Astrocyte (in vitro differentiated cells and primary cell): ENCODE data around the gene KRT84. TPM values are rescaled to one million over a fixed set of nuclear protein-coding genes. Genes with fewer than 3 reads are reported as not detected.

Experiments
- DNase-seq: peaks from one replicate; pipeline ENCODE4 v3.0.0-alpha.2; 2010; ENCODE audit warnings: low read depth
- FAIRE-seq: peaks from 2 replicates; lab custom pipeline; 2011; peaks lifted over from hg19 to GRCh38; lab: Jason Lieb, UNC
- H2AFZ ChIP-seq: 2 replicates; pipeline ENCODE4 v1.6.0; 2012; ENCODE audit warnings: low read depth, low read length, inconsistent platforms
- H3K27ac ChIP-seq: 2 replicates; pipeline ENCODE4 v1.5.1; 2011; ENCODE audit warnings: low read depth, low read length, inconsistent platforms
- H3K27me3 ChIP-seq: 2 replicates; pipeline ENCODE4 v1.6.0; 2011; ENCODE audit warnings: low read length, inconsistent platforms; ENCODE audit not compliant: insufficient read depth
- H3K36me3 ChIP-seq: 2 replicates; pipeline ENCODE4 v1.5.1; 2011; ENCODE audit warnings: low read length, inconsistent platforms; ENCODE audit not compliant: insufficient read depth
- H3K4me1 ChIP-seq: 2 replicates; pipeline ENCODE4 v1.5.1; 2011; ENCODE audit warnings: low read length, inconsistent platforms; ENCODE audit not compliant: insufficient read depth
- H3K4me2 ChIP-seq: 2 replicates; pipeline ENCODE4 v1.6.0; 2012; ENCODE audit warnings: low read length, inconsistent platforms
- H3K4me3 ChIP-seq: 2 replicates; pipeline ENCODE4 v1.5.1; 2011; ENCODE audit warnings: low read depth, mild to moderate bottlenecking, low read length, inconsistent platforms; ENCODE audit not compliant: insufficient read depth
- H3K79me2 ChIP-seq: 2 replicates; pipeline ENCODE4 v1.6.0; 2012; ENCODE audit warnings: mild to moderate bottlenecking, low read length, inconsistent platforms; ENCODE audit not compliant: insufficient read depth
- H3K9ac ChIP-seq: 2 replicates; pipeline ENCODE4 v1.6.0; 2012; ENCODE audit warnings: mild to moderate bottlenecking, low read length, inconsistent platforms
- H3K9me3 ChIP-seq: 2 replicates; pipeline ENCODE4 v1.5.1; 2012; ENCODE audit warnings: low read depth, mild to moderate bottlenecking, low read length, inconsistent platforms; ENCODE audit not compliant: insufficient read depth
- H4K20me1 ChIP-seq: 2 replicates; pipeline ENCODE4 v1.6.0; 2012; ENCODE audit warnings: low read length, inconsistent platforms; ENCODE audit not compliant: insufficient read depth
- H3K27ac Mint-ChIP-seq: one replicate; pipeline ENCODE4 v1.8.0; 2021; ENCODE audit warnings: mild to moderate bottlenecking, mixed read lengths; ENCODE audit not compliant: unreplicated experiment
- H3K27me3 Mint-ChIP-seq: one replicate; pipeline ENCODE4 v1.8.0; 2021; ENCODE audit warnings: low read depth, mixed read lengths; ENCODE audit not compliant: unreplicated experiment
- H3K36me3 Mint-ChIP-seq: one replicate; pipeline ENCODE4 v1.8.0; 2021; ENCODE audit warnings: low read depth, mixed read lengths; ENCODE audit not compliant: unreplicated experiment
- H3K4me1 Mint-ChIP-seq: one replicate; pipeline ENCODE4 v1.8.0; 2021; ENCODE audit warnings: low read depth, mixed read lengths; ENCODE audit not compliant: unreplicated experiment
- H3K4me3 Mint-ChIP-seq: one replicate; pipeline ENCODE4 v1.8.0; 2021; ENCODE audit warnings: mild to moderate bottlenecking, moderate library complexity, mixed read lengths; ENCODE audit not compliant: unreplicated experiment
- H3K9me3 Mint-ChIP-seq: one replicate; pipeline ENCODE4 v1.8.0; 2021; ENCODE audit warnings: mild to moderate bottlenecking, mixed read lengths; ENCODE audit not compliant: unreplicated experiment
- EZH2 ChIP-seq: IDR thresholded peaks from 2 replicates; pipeline ENCODE4 v1.6.1; 2012; ENCODE audit warnings: mild to moderate bottlenecking, low read length, inconsistent platforms; ENCODE audit not compliant: insufficient read depth
- total RNA-seq: library from RNA; stranded (reverse); gene quantifications from 2 replicates; pipeline ENCODE4 v1.2.1, GENCODE V29; 2021
- TF ChIP-seq, protein P1 (sequence below): IDR thresholded peaks from 2 replicates; pipeline ENCODE4 v1.5.1; 2011; ENCODE audit warnings: low read depth, mild to moderate bottlenecking, inconsistent platforms, low read length, moderate library complexity; ENCODE audit not compliant: insufficient read depth

KRT84 gene
- total RNA-seq, 1 donor from 2014 or later = not detected

DNA sequence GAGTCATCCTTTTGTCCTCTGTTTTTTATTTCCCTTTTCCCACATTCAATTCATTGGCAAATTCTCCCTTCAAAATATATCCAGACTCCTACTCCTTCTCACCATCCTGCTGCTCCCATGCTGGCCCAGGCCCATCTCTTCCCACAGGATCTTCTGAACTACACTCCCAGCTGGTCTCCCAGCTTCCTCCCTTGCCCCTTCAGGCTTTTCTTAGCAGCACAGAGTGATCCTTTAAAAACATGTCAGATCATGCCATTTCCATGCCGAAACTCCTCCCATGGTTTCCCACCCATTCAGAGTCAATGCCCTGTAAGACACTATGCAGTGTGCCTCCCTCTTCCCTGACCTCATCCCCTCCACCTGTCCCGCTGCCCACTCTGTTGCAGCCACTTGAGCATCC, 2.4 kb upstream of the KRT84 start:
- Histone ChIP-seq H3K4me1 (no peaks in the 10 kb centered on the region), H3K4me3 (no peak overlapping the region), H3K27me3 (peaks cover 21% of the 10 kb centered on the region), H3K27ac (no peak overlapping the region), H3K79me2 (no peaks in the 10 kb centered on the region), H3K36me3 (no peaks in the 10 kb centered on the region), H3K9ac (no peak overlapping the region), H4K20me1 (no peaks in the 10 kb centered on the region), H3K9me3 (no peaks in the 10 kb centered on the region), H2AFZ (no peak overlapping the region), H3K4me2 (no peak overlapping the region)
- no peak for DNase-seq
- peaks cover 3% of the 10 kb centered on the region for H3K9me3 Mint-ChIP-seq
- TF ChIP-seq EZH2 = no peak
- TF ChIP-seq, protein P1, sequence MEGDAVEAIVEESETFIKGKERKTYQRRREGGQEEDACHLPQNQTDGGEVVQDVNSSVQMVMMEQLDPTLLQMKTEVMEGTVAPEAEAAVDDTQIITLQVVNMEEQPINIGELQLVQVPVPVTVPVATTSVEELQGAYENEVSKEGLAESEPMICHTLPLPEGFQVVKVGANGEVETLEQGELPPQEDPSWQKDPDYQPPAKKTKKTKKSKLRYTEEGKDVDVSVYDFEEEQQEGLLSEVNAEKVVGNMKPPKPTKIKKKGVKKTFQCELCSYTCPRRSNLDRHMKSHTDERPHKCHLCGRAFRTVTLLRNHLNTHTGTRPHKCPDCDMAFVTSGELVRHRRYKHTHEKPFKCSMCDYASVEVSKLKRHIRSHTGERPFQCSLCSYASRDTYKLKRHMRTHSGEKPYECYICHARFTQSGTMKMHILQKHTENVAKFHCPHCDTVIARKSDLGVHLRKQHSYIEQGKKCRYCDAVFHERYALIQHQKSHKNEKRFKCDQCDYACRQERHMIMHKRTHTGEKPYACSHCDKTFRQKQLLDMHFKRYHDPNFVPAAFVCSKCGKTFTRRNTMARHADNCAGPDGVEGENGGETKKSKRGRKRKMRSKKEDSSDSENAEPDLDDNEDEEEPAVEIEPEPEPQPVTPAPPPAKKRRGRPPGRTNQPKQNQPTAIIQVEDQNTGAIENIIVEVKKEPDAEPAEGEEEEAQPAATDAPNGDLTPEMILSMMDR = no peak
- no peaks in the 10 kb centered on the region for H3K36me3 Mint-ChIP-seq
- no peak for FAIRE-seq
- H3K27me3 Mint-ChIP-seq = peaks cover 28% of the 10 kb centered on the region
- no peak overlapping the region for H3K27ac Mint-ChIP-seq
- peaks cover 16% of the 10 kb centered on the region for H3K4me1 Mint-ChIP-seq
- no peak overlapping the region for H3K4me3 Mint-ChIP-seq

DNA sequence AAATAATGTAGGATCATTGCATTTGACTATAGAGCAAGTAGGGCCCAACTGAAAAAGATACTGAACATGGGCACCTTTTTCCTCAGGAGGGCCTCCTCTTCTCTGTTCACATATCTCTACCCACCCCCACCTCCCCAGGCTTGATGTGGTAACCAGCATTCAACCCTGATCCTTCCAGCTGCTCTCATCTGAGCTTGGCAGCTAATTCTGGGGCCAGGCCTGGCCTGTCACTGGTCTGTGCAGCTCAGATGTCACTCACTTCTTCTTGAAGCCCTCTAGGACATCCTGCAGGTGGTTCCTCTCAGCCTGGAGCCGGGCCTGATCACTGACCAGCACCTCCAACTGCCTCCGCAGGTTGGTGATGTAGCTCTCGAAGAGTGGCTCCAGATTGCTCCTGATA, 2.1 kb downstream of the KRT84 start:
- Mint-ChIP-seq H3K27ac (no peak overlapping the region), H3K27me3 (peaks cover 51% of the 10 kb centered on the region), H3K9me3 (peaks cover 5% of the 10 kb centered on the region), H3K4me1 (no peaks in the 10 kb centered on the region), H3K4me3 (no peak overlapping the region), H3K36me3 (no peaks in the 10 kb centered on the region)
- TF ChIP-seq, protein P1 = no peak
- TF ChIP-seq EZH2 = no peak
- H3K4me3 ChIP-seq = no peak overlapping the region
- no peak overlapping the region for H2AFZ ChIP-seq
- no peak overlapping the region for H3K9ac ChIP-seq
- no peak for DNase-seq
- no peak overlapping the region for H3K27ac ChIP-seq
- H4K20me1 ChIP-seq = no peaks in the 10 kb centered on the region
- no peak overlapping the region for H3K4me2 ChIP-seq
- peaks cover 17% of the 10 kb centered on the region for H3K27me3 ChIP-seq
- no peak for FAIRE-seq
- H3K4me1 ChIP-seq = no peaks in the 10 kb centered on the region
- no peaks in the 10 kb centered on the region for H3K79me2 ChIP-seq
- no peaks in the 10 kb centered on the region for H3K9me3 ChIP-seq
- no peaks in the 10 kb centered on the region for H3K36me3 ChIP-seq

DNA sequence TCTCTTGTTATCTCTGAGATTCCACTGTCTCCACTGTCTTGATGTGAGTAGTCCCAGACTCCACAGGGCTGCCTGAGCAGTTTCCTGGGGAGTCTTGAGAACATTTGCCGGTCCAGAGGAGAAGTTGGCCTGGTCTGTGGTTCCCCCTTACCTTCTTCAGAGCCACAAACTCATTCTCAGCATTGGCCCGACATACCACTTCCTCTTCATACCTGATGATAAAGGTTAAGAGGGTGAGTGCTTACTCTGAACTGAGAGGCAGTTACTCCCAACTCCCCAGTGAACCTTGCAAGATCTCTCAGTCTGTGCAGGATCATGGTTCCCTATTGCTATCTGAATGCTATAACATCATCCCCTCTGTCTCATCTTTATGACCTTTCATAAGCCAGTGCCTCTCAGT, 2.6 kb downstream of the KRT84 start:
- Mint-ChIP-seq H3K4me3 (no peak overlapping the region), H3K4me1 (no peaks in the 10 kb centered on the region), H3K27ac (no peak overlapping the region), H3K36me3 (no peaks in the 10 kb centered on the region), H3K9me3 (peaks cover 5% of the 10 kb centered on the region), H3K27me3 (peaks cover 51% of the 10 kb centered on the region)
- no peaks in the 10 kb centered on the region for H4K20me1 ChIP-seq
- TF ChIP-seq, protein P1 = no peak
- no peak for TF ChIP-seq EZH2
- no peak overlapping the region for H3K4me2 ChIP-seq
- no peak overlapping the region for H2AFZ ChIP-seq
- no peak overlapping the region for H3K27ac ChIP-seq
- H3K4me3 ChIP-seq = no peak overlapping the region
- DNase-seq = no peak
- H3K9me3 ChIP-seq = no peaks in the 10 kb centered on the region
- no peak for FAIRE-seq
- no peaks in the 10 kb centered on the region for H3K4me1 ChIP-seq
- H3K27me3 ChIP-seq = peaks cover 13% of the 10 kb centered on the region
- H3K79me2 ChIP-seq = no peaks in the 10 kb centered on the region
- no peaks in the 10 kb centered on the region for H3K36me3 ChIP-seq
- H3K9ac ChIP-seq = no peak overlapping the region
